ENCODE data around the gene DDX21.
A peak's percentile ranks its signal among the peaks of the same experiment; 100 is the strongest.
"Not testable (repeated sequence)": the region's sequence is repeated elsewhere in the genome, so short reads cannot be mapped to it uniquely, and the experiment has no call there.

Gene DDX21

GRCh38 chr10:68934994-68935393 is 21.0 kb upstream of the DDX21 start:
- Histone ChIP-seq H3K27ac (ENCODE audit: low read depth, low read length) (no peak overlapping the region), H3K4ac (ENCODE audit: low read depth, low read length) (no peak overlapping the region), H3K79me1 (ENCODE audit: low read length) (no peaks in the 10 kb centered on the region), H4K8ac (ENCODE audit: low read depth, low read length) (no peak overlapping the region), H3K4me2 (ENCODE audit: low read length) (no peak overlapping the region), H4K5ac (ENCODE audit: low read length) (no peak overlapping the region), H2BK5ac (ENCODE audit: low read length) (no peak overlapping the region), H3K79me2 (ENCODE audit: control insufficient read depth, insufficient read depth, low read length) (no peaks in the 10 kb centered on the region), H2BK15ac (replicated peaks; ENCODE audit: low read depth) (no peak overlapping the region), H3K18ac (ENCODE audit: low read length) (no peak overlapping the region), H3K36me3 (ENCODE audit: control insufficient read depth, insufficient read depth, low read length) (peaks cover 1% of the 10 kb centered on the region), H2AK5ac (ENCODE audit: low read length) (no peak overlapping the region), H3K23ac (ENCODE audit: low read length) (no peak overlapping the region), H3K4me3 (ENCODE audit: low read length) (no peak overlapping the region), H3K27me3 (ENCODE audit: insufficient read depth, low read length, poor library complexity) (no peaks in the 10 kb centered on the region), H3K56ac (ENCODE audit: low read length) (no peak overlapping the region), H2BK120ac (ENCODE audit: low read depth, low read length) (no peak overlapping the region), H3K4me1 (ENCODE audit: control insufficient read depth, low read depth, low read length) (no peaks in the 10 kb centered on the region), H3K9ac (ENCODE audit: low read length) (no peak overlapping the region)
- no peak for DNase-seq

- Histone ChIP-seq H3K56ac (ENCODE audit: low read length) (no peak overlapping the region), H4K5ac (ENCODE audit: low read length) (no peak overlapping the region), H2AK5ac (ENCODE audit: low read length) (no peak overlapping the region), H2BK5ac (ENCODE audit: low read length) (no peak overlapping the region), H3K4me3 (ENCODE audit: low read length) (no peak overlapping the region), H3K27ac (ENCODE audit: low read depth, low read length) (no peak overlapping the region), H3K36me3 (ENCODE audit: control insufficient read depth, insufficient read depth, low read length) (peaks cover 1% of the 10 kb centered on the region), H2BK15ac (replicated peaks; ENCODE audit: low read depth) (no peak overlapping the region), H4K8ac (ENCODE audit: low read depth, low read length) (no peak overlapping the region), H2BK120ac (ENCODE audit: low read depth, low read length) (no peak overlapping the region), H3K4me1 (ENCODE audit: control insufficient read depth, low read depth, low read length) (no peaks in the 10 kb centered on the region), H3K18ac (ENCODE audit: low read length) (no peak overlapping the region), H3K23ac (ENCODE audit: low read length) (no peak overlapping the region), H3K9ac (ENCODE audit: low read length) (no peak overlapping the region), H3K4me2 (ENCODE audit: low read length) (no peak overlapping the region), H3K79me2 (ENCODE audit: control insufficient read depth, insufficient read depth, low read length) (no peaks in the 10 kb centered on the region), H3K27me3 (ENCODE audit: insufficient read depth, low read length, poor library complexity) (no peaks in the 10 kb centered on the region), H3K79me1 (ENCODE audit: low read length) (no peaks in the 10 kb centered on the region), H3K4ac (ENCODE audit: low read depth, low read length) (no peak overlapping the region)
- DNase-seq = no peak
- no CpG with 5 or more reads among the region's 2 CpGs for WGBS (ENCODE audit: extremely low coverage, insufficient coverage, low lambda C conversion rate)
Measured at GRCh38 chr10:68938117-68938516, 17.9 kb upstream of the DDX21 start.

GRCh38 chr10:68938884-68939283 is 17.1 kb upstream of the DDX21 start:
- WGBS (ENCODE audit: extremely low coverage, insufficient coverage, low lambda C conversion rate) = no CpG with 5 or more reads among the region's 2 CpGs

GRCh38 chr10:68940917-68941316 is 15.1 kb upstream of the DDX21 start:
- DNase-seq; H3K27ac ChIP-seq (ENCODE audit: low read depth, low read length); H2BK5ac ChIP-seq (ENCODE audit: low read length); H3K4ac ChIP-seq (ENCODE audit: low read depth, low read length); H3K56ac ChIP-seq (ENCODE audit: low read length); H3K79me2 ChIP-seq (ENCODE audit: control insufficient read depth, insufficient read depth, low read length); H2AK5ac ChIP-seq (ENCODE audit: low read length); H2BK15ac ChIP-seq (replicated peaks; ENCODE audit: low read depth); H2BK120ac ChIP-seq (ENCODE audit: low read depth, low read length); H3K36me3 ChIP-seq (ENCODE audit: control insufficient read depth, insufficient read depth, low read length); H3K4me1 ChIP-seq (ENCODE audit: control insufficient read depth, low read depth, low read length); H4K8ac ChIP-seq (ENCODE audit: low read depth, low read length); H4K5ac ChIP-seq (ENCODE audit: low read length); H3K4me3 ChIP-seq (ENCODE audit: low read length); H3K79me1 ChIP-seq (ENCODE audit: low read length); H3K18ac ChIP-seq (ENCODE audit: low read length); H3K4me2 ChIP-seq (ENCODE audit: low read length); H3K23ac ChIP-seq (ENCODE audit: low read length); H3K27me3 ChIP-seq (ENCODE audit: insufficient read depth, low read length, poor library complexity); H3K9ac ChIP-seq (ENCODE audit: low read length): not testable (repeated sequence)

More at GRCh38 chr10:68938884-68939283, 17.1 kb upstream of the DDX21 start:
- Histone ChIP-seq H3K23ac (ENCODE audit: low read length) (no peak overlapping the region), H3K27me3 (ENCODE audit: insufficient read depth, low read length, poor library complexity) (no peaks in the 10 kb centered on the region), H2BK15ac (replicated peaks; ENCODE audit: low read depth) (no peak overlapping the region), H3K4me2 (ENCODE audit: low read length) (no peak overlapping the region), H2AK5ac (ENCODE audit: low read length) (no peak overlapping the region), H3K4me1 (ENCODE audit: control insufficient read depth, low read depth, low read length) (no peaks in the 10 kb centered on the region), H3K9ac (ENCODE audit: low read length) (no peak overlapping the region), H2BK5ac (ENCODE audit: low read length) (no peak overlapping the region), H2BK120ac (ENCODE audit: low read depth, low read length) (no peak overlapping the region), H3K36me3 (ENCODE audit: control insufficient read depth, insufficient read depth, low read length) (peaks cover 1% of the 10 kb centered on the region), H3K79me1 (ENCODE audit: low read length) (no peaks in the 10 kb centered on the region), H3K56ac (ENCODE audit: low read length) (no peak overlapping the region), H3K79me2 (ENCODE audit: control insufficient read depth, insufficient read depth, low read length) (no peaks in the 10 kb centered on the region), H3K4ac (ENCODE audit: low read depth, low read length) (no peak overlapping the region), H4K5ac (ENCODE audit: low read length) (no peak overlapping the region), H4K8ac (ENCODE audit: low read depth, low read length) (no peak overlapping the region), H3K27ac (ENCODE audit: low read depth, low read length) (no peak overlapping the region), H3K18ac (ENCODE audit: low read length) (no peak overlapping the region), H3K4me3 (ENCODE audit: low read length) (no peak overlapping the region)
- DNase-seq = no peak

- Histone ChIP-seq H3K18ac (ENCODE audit: low read length) (no peak overlapping the region), H3K27ac (ENCODE audit: low read depth, low read length) (no peak overlapping the region), H3K27me3 (ENCODE audit: insufficient read depth, low read length, poor library complexity) (no peaks in the 10 kb centered on the region), H3K4me1 (ENCODE audit: control insufficient read depth, low read depth, low read length) (no peaks in the 10 kb centered on the region), H4K8ac (ENCODE audit: low read depth, low read length) (no peak overlapping the region), H2BK5ac (ENCODE audit: low read length) (no peak overlapping the region), H3K4ac (ENCODE audit: low read depth, low read length) (no peak overlapping the region), H2BK120ac (ENCODE audit: low read depth, low read length) (no peak overlapping the region), H3K56ac (ENCODE audit: low read length) (no peak overlapping the region), H3K23ac (ENCODE audit: low read length) (no peak overlapping the region), H3K9ac (ENCODE audit: low read length) (no peak overlapping the region), H4K5ac (ENCODE audit: low read length) (no peak overlapping the region), H2AK5ac (ENCODE audit: low read length) (no peak overlapping the region), H2BK15ac (replicated peaks; ENCODE audit: low read depth) (no peak overlapping the region), H3K79me1 (ENCODE audit: low read length) (no peaks in the 10 kb centered on the region), H3K4me3 (ENCODE audit: low read length) (no peak overlapping the region), H3K36me3 (ENCODE audit: control insufficient read depth, insufficient read depth, low read length) (peaks cover 2% of the 10 kb centered on the region), H3K79me2 (ENCODE audit: control insufficient read depth, insufficient read depth, low read length) (no peaks in the 10 kb centered on the region), H3K4me2 (ENCODE audit: low read length) (no peak overlapping the region)
- WGBS (ENCODE audit: extremely low coverage, insufficient coverage, low lambda C conversion rate) = no CpG with 5 or more reads among the region's 3 CpGs
- DNase-seq = no peak
Measured at GRCh38 chr10:68950598-68950997, 5.4 kb upstream of the DDX21 start.

- Histone ChIP-seq H3K79me2 (ENCODE audit: control insufficient read depth, insufficient read depth, low read length) (peaks cover 33% of the 10 kb centered on the region), H3K56ac (ENCODE audit: low read length) (peak overlapping the region; percentile 56), H3K4me3 (ENCODE audit: low read length) (no peak overlapping the region), H3K4me1 (ENCODE audit: control insufficient read depth, low read depth, low read length) (peaks cover 2% of the 10 kb centered on the region), H3K79me1 (ENCODE audit: low read length) (no peaks in the 10 kb centered on the region), H3K18ac (ENCODE audit: low read length) (no peak overlapping the region), H2AK5ac (ENCODE audit: low read length) (no peak overlapping the region), H3K27ac (ENCODE audit: low read depth, low read length) (no peak overlapping the region), H2BK120ac (ENCODE audit: low read depth, low read length) (no peak overlapping the region), H3K23ac (ENCODE audit: low read length) (no peak overlapping the region), H2BK15ac (replicated peaks; ENCODE audit: low read depth) (no peak overlapping the region), H3K36me3 (ENCODE audit: control insufficient read depth, insufficient read depth, low read length) (no peaks in the 10 kb centered on the region), H2BK5ac (ENCODE audit: low read length) (no peak overlapping the region), H4K8ac (ENCODE audit: low read depth, low read length) (no peak overlapping the region), H3K9ac (ENCODE audit: low read length) (peak overlapping the region; percentile 44), H3K4me2 (ENCODE audit: low read length) (no peak overlapping the region), H4K5ac (ENCODE audit: low read length) (no peak overlapping the region), H3K27me3 (ENCODE audit: insufficient read depth, low read length, poor library complexity) (no peaks in the 10 kb centered on the region), H3K4ac (ENCODE audit: low read depth, low read length) (no peak overlapping the region)
- DNase-seq = no peak
- WGBS (ENCODE audit: extremely low coverage, insufficient coverage, low lambda C conversion rate) = no CpG with 5 or more reads among the region's 12 CpGs
Measured at GRCh38 chr10:68954904-68955303, 1.1 kb upstream of the DDX21 start.

Measured in mesendoderm (in vitro differentiated cells).